NCI-H1694 treated with DMSO at 0.1 percent for 48 hours (cell line): ENCODE measurements around the gene FBXO27.
"Not testable (repeated sequence)": the region's sequence is repeated elsewhere in the genome, so short reads cannot be mapped to it uniquely, and the experiment has no call there.

Experiments
- DNase-seq: peaks from one replicate; lab custom pipeline; 2025; lab: John Stamatoyannopoulos, UW

Gene FBXO27, protein sequence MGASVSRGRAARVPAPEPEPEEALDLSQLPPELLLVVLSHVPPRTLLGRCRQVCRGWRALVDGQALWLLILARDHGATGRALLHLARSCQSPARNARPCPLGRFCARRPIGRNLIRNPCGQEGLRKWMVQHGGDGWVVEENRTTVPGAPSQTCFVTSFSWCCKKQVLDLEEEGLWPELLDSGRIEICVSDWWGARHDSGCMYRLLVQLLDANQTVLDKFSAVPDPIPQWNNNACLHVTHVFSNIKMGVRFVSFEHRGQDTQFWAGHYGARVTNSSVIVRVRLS

DNA sequence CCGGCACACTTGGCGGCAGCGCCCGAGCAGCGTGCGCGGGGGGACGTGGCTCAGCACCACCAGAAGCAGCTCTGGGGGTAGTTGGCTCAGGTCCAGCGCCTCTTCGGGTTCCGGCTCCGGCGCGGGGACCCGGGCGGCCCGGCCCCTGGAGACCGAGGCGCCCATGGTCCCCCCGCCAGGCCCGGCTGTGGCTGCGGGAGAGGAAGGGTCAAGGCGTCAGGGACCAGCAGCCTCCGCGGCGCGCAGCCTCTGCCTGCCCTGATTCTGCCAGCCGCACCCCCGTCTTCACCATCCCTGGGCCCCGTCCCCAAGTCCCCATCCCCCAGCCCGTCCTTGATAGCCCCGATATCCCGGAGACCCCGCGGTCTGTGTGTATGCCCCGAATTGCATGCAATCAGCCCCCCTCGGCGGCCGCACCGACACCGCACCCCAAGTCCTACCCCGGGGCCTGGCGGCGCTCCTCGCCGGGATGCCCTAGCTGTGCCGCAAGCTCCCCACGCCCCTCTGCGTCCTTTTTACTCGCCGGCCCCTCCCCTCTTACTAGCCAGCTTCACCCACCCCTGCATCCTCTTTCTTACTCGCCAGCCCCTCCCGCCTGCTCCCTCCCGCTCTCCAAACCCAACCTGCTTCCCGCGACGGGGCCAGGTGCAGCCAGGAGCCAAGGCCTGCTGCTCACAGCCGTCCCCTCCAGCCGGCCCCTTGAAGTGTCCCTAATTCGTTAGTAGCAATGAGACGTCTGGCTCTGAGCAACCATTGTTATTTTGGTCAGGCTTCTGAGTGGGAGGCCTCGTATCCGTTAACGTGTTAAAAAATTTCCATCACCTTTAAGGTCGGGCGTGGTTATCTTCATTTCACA, at the start of gene FBXO27:
FBXO27 (minus strand) TSS at position 487 of the 856 bp plus-strand sequence; CDS start at position 165, 322 bp downstream.
- DNase-seq, result no peak

DNA sequence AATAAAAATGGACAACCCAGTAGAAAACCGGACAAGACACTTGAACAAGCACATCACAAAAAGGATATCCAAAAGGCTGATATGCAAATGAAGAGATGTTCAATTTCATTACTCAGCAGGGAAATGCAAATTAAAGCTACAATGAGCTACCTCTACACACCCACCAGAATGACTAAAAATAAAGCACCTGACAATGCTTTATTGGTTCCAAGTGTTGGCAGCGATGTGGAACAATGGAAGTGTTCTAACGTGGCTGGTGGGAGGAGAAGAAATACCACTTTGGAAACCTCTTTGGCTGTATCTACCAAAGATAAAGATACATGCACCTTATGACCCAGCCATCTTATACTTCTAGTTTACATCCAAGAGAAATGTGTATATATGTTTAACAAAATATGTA, 48.1 kb upstream of the FBXO27 start:
- no peak for DNase-seq

DNA sequence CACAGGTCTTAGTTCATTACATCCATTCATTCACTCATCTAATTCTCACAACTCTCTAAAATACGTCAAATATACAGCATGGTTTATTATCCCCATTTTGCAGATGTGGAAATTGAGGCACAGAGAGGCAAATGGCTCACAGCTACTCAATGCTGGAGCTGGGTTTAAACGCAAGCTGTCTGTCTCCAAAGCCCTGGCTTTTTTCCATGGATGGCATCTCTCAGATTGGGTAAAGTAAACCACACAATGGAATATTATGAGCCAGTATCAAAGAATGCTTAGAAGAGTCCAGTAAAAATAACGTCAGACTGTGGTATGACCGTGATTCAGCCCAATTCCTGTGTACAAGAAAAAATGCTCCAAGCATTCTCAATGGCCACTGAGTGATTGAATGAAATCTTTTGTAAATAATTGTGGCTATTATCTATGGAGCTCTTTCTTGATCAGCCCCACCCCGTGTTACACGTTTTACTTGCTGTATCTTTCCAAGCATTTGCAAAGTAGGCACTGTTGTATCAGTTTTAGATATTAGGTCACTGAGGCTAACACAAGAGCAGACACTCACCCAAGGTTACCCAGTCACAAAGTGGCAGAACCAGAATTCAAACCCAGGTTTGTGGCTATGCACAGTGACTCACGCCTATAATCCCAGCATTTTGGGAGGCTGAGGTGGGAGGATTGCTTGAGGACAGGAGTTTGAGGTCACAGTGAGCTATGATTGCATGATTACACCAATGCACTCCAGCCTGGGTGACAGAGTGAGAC, 46.3 kb upstream of the FBXO27 start:
- DNase-seq, result no peak

DNA sequence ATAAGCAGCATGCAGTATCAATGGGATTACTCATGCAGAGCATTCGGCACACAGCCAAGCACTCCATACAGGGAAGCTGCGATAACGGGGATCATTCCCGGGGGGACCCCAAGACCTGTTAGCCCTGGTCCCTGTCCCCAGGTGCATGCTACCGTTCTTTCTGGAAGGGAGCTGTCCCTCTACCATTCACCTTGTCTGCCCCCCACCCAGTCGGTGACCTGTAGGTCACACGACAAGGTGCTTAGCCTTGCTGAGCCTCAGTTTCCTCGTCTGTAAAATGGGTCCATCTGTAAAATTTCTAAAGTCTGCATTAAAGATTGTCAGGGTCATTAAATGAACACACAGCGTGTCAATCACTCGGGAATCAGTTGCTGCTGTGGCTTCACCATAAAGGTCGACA, 45.0 kb upstream of the FBXO27 start:
- DNase-seq, result no peak

DNA sequence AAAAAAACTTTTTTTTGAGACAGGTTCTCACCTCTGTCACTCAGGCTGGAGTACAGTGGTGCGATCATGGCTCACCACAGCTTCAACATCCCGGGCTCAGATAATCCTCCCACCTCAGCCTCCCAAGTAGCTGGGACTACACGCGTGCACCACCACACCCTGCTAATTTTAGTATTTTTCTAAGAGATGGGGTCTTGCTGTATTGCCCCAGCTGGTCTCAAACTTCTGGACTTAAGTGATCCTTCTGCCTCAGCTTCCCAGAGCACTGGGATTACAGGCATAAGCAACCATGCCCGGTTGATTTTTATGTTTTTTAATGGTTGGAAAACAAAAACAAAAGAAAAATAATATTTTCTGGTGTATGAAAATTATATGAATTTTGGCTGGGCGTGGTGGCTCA, 42.6 kb upstream of the FBXO27 start:
- no peak for DNase-seq

DNA sequence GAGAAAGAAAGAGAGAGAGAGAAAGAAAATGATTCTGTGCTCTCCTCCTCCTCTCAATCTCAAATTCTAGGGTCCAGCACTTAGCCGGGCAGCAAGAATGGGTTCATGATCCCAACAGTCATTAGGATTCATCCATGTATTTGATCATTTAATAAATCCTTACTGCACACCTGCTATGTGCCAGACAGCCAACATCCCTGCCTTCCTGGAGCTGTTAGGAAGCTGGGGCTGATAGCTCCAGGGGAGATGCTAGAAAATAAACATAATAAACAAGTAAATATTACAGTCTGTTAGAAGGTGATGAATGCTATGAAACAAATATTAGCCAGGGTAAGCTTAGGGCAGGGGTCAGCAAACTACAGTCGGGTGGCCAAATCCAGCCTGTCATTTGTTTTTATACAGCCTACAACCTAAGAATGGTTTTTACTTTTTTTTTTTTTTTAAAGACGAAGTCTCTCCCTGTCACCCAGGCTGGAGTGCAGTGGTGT, 41.9 kb upstream of the FBXO27 start:
- no peak for DNase-seq

DNA sequence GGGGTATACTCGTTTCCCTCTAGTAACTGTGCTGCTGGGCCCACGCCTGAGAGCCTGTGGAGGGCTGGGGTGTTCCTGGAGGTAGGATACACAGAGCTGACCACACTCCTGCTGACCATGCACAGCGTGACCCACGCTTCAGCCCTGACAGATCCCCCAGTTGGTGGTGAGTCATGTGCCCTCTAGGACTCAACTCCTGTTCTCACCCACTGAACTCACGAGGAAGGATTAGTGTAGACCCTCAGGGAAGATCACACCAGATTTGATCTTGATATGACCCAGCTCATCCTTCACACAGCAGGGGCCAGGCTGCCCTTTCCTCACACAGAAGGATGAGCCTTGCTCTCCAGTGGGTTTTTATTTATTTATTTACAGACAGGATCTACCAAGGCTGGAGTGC, 38.5 kb upstream of the FBXO27 start:
- DNase-seq, result no peak

DNA sequence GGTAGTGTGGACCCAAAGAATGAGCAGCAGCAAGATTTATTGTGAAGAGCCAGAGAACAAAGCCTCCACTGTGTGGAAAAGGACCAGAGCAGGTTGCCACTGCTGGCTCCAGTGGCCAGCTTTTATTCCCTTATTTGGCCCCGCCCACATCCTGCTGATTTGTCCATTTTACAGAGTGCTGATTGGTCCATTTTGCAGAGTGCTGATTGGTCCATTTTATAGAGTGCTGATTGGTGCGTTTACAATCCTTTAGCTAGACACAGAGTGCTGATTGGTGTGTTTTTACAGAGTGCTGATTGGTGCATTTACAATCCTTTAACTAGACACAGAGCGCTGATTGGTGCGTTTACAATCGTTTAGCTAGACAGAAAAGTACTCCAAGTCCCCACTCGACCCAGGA, 35.9 kb upstream of the FBXO27 start:
- DNase-seq, result not testable (repeated sequence)

DNA sequence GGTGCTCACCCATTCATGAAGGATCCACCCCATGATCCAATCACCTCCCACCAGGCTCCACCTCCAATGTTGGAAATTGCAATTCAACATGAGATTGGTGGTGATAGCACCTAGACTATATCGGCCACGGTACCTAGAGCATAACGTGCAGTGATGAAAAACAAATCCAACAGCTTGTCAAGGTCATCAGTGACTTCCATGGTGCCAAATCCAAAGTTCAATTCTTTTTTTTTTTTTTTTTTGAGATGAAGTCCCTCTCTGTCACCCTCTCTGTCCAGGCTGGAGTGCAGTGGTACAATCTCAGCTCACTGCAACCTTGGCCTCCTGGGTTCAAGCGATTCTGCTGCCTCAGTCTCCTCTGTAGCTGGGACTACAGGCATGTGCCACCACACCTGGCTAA, 34.8 kb upstream of the FBXO27 start:
- no peak for DNase-seq

DNA sequence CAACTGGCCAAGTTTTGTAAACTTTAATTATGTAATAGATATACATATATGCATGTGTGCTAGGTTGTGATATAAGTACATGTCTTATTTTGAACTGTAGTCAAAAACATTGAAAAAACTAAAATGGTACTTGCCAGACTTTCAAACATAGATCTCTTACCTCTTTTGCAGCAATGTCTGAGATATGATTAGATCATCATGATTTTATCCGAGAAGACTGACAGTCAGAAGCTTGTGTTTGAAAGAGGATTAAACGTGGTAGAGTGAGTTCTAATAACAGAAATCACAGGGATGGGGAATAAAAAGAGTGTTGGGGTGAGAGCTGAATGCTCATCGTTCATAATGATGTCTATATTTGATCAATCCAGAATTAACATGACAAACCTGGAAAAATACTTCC, 33.6 kb upstream of the FBXO27 start:
- DNase-seq, result no peak

DNA sequence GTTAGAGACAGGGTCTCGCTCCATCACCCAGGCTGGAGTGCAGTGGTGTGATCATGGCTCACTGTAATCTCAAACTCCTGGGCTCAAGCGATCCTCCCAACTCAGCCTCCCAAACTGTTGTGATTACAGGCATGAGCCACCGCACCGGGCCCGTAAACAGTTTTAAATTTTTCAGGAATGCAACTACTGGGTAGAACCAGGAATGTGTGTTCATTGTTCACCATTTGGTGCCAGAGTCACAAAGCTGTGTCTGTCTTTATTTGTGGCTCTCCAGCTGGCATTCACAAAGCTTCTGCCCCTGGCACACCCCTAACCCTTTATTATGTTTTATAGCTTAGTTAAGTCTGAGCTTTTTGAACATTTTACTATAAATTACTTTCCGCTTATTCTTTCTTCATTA, 32.1 kb upstream of the FBXO27 start:
- DNase-seq, result no peak

DNA sequence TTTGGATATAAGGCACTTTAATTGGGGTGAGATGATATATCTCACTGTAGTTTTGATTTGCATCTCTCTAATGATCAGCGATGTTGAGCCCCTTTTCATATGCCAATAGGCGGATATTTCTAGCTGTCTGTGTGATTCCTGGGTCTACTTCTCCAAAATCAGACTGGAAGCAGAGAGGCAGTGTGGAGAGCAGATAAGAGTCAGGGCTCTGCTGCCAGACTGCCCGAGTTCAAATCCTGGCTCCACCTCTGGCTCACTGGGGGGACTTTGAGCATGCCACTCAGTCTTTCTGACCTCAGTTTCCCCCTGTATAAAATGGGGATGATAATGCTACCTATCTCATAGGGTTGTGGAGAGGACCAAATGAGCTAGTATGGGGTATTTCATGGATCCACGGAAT, 27.8 kb upstream of the FBXO27 start:
- DNase-seq, result no peak

DNA sequence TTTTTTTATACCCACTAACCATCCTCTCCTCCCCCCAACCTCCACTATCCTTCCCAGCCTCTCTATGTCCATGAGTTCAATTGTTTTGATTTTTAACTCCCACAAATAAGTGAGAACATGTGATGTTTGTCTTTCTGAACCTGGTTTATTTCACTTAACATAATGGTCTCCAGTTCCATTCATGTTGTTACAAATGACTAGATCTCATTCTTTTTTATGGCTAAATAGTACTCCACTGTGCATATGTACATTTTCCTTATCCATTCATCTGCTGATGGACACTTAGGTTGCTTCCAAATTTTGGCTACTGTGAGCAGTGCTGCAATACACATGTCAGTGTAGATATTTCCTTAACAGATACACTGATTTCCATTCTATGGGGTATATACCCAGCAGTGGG, 27.0 kb upstream of the FBXO27 start:
- no peak for DNase-seq

DNA sequence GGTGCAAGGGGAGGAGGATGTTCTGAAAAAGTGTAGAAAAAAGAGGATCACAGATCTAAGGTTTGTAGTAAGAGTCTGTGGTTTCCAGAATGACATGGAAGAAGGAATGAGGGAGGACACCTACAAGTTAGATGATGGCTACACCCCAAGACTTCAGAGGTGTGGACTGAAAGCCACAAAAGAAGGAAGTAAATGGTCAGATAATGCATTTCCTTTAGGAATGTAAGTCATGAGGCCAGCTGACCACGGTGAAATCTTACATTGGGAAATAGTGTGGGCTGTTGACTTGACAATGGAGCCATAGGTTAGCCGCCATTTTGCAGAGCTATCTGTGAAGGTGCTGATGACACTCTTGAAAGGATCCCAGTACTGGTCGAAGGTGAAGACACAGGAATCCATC, 25.3 kb upstream of the FBXO27 start:
- no peak for DNase-seq

DNA sequence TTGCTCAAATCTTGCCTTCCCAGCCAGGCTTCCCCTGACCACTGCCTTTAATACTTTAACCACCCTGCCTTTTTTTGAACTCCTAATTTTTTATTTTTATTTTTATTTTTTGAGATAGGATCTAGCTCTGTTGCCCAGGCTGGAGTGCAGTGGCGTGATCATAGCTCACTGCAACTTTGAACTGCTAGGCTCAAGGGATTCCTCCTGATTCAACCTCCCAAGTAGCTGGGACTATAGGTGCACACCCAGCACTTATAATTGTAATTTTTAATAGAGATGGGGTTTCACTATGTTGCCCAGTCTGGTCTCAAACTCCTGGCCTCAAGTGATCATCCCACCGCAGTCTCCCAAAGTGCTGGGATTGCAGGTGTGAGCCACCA, 21.7 kb upstream of the FBXO27 start:
- DNase-seq, result no peak

DNA sequence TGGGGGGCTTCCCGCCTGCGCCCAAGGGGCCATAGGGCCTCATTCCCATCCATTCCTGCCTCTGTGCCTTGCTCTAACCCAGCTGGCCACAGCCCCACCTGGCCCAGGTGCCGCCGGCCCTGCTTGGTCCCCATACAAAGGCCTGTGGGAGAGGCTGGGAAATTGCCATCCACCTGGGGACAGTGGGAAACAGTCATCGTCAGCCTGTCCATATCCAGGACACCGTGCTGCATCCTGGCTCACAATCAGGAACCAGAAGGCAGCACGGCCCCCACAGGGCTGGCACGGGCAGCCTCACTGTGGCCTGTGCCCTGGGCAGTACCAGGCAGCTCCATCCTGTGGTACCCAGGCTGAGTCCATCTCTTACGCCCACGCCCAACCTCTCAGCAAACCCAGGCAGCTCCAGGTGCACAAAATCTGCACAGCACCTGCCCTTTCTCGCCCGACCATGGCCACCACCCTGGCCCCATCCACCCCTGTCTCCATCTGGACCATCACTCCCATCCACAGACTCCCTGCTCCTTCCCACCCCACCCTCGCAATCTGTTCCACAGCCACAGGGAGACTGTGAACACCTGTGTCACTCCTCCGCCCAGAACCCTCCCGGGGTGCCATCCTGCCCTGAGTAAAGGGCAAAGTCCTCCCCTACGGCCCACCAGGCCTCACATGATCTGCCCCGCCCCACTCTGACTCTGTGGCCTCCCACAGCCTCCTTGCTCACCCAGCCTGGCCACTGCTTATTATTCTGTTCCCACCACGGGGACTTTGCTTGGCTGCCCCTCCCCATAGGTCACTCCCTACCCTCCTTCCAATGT, 21.1 kb upstream of the FBXO27 start:
- no peak for DNase-seq

DNA sequence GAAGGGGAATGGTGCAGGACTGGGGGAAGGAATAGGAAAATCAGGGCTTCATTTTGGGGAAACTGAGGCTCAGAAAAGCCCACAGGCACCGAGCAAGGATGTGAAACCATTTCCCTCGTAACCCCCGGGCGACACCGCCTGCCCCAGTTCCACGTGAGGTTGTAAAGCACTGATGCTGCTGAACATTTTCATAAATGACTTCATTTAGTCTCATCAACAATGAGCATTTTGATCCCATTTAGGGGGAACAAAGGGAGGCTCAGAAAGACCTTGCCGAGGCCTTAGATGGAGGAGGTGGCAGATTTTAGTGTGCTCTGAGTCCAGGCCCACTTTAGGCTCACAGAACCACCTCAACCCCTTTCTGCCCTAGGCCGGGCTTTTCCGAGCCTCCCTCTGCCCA, 20.5 kb upstream of the FBXO27 start:
- DNase-seq, result no peak

DNA sequence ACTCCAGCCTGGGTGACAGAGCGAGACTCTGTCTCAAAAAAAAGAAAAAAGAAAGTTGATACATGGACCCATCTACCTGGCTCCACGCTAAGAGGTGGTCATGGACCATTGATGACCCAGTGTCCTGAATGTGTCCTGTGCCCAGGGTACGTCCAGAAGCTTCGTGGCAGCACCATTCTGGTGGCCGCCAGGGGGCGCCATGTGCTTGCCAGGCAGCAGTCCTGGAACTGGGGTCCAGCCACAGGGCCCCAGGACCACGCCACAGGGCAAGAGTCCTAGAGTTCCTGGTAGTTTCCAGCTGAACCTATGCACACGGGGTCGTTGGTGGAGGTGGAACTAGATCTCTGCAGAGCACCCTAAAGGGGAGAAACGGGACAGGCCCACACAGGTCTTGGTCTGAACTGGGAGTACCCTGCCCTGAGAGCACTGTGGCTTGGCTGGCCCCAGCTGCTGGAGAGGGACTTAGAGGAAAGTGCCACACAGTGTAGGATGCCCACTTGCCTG, 19.9 kb upstream of the FBXO27 start:
- DNase-seq, result no peak

DNA sequence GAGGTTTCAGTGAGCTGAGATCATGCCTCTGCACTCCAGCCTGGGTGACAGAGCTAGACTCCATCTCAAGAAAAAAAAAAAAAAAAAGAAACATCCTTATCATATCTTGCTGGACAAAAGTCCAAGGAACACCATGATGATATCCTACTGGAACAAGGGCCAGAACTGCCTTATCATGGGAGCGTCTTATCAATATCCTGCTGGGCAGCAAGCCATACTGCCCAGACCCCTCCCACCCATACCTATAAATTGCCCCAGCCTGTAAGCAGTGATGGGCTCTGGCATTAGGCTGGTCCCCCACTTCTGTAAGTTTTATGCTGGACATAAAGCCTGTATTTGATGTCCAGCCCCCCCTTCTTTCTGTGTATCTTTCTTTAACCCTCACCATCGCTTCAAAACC, 14.7 kb upstream of the FBXO27 start:
- no peak for DNase-seq

DNA sequence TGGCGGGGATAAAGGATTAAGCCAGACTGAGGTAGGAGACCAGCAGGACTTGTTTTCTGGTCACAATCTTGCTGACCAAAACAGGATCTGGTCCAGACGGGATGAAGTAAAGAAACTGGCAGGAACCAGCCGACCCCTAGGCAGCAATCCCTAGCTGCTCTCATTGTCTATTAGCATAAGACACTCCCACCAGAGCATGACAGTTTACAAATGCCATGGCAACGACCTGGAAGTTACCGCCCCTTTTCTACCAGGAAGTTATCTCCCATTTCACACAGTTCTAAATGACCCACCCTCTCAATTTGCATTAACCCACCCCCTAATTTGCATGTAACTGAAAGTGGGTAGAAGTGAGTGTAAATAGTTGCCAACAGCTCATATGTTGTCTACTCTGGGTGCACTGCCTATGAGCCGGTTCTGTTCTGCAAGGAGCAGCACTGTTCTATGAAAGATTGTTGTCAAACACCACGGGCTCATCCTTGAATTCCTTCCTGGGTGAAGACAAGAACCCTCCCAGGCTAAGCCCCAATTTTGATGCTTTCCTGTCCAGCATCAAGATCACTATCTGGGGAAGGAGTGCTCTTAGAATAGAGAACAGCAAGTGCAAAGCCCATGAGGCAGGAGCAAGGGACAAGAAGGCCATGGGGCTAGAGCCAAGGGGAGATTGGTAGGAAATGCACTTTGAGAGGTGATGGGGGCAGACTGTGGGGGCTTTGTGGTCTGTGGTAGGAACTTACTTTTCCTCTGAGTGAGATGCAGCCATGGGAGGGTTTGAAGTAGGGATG, 13.9 kb upstream of the FBXO27 start:
- no peak for DNase-seq

DNA sequence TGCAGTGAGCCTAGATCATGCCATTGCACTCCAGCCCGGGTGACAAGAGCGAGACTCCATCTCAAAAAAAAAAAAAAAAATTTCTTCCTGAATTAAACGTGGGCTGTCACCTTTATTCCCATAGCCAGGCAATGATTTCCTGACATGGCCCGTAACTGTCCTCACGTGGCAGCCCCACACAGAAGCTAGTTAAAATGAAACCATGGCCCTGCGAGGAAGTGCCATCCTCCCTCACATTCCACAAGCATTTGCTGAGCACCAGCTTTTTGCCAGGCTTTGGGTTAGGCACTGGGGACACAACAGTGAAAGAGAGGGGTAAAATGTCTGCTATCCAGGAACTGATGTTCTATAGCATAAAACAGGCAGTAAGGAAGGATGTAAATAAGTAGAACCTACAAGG, 13.2 kb upstream of the FBXO27 start:
- DNase-seq, result no peak
